ENCODE measurements around the gene PTK6. TPM values are rescaled to one million over a fixed set of nuclear protein-coding genes. Genes with fewer than 3 reads are reported as not detected.
A peak's percentile ranks its signal among the peaks of the same experiment; 100 is the strongest.

The PTK6 gene
- total RNA-seq, 1 donor from 2014 or later = not detected

- Histone ChIP-seq H3K4me3 (peak within 1 kb of the TSS; percentile 72), H3K27me3 (ENCODE audit: low read depth) (peaks cover 38% of the 10 kb centered on the region), H3K9me3 (replicated peaks) (no peaks in the 10 kb centered on the region), H3K36me3 (peaks cover 8% of the 10 kb centered on the region), H3K27ac (replicated peaks) (no peak within 1 kb of the TSS), H3K4me1 (peaks cover 14% of the 10 kb centered on the region)
- DNase-seq = no peak
- TF ChIP-seq, protein P1, sequence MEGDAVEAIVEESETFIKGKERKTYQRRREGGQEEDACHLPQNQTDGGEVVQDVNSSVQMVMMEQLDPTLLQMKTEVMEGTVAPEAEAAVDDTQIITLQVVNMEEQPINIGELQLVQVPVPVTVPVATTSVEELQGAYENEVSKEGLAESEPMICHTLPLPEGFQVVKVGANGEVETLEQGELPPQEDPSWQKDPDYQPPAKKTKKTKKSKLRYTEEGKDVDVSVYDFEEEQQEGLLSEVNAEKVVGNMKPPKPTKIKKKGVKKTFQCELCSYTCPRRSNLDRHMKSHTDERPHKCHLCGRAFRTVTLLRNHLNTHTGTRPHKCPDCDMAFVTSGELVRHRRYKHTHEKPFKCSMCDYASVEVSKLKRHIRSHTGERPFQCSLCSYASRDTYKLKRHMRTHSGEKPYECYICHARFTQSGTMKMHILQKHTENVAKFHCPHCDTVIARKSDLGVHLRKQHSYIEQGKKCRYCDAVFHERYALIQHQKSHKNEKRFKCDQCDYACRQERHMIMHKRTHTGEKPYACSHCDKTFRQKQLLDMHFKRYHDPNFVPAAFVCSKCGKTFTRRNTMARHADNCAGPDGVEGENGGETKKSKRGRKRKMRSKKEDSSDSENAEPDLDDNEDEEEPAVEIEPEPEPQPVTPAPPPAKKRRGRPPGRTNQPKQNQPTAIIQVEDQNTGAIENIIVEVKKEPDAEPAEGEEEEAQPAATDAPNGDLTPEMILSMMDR (IDR thresholded peaks at IDR 0.05; ENCODE audit: borderline replicate concordance) = no peak
- intact Hi-C loops (cut with micrococcal nuclease) = no loop called here
Observed at GRCh38 chr20:63553933-63554290, 16.7 kb upstream of the PTK6 start, which contains the start of gene FNDC11. Gene FNDC11, plus strand, starts transcription at chr20:63554159. Its CDS starts 1,505 bp downstream, at chr20:63555664.

- Histone ChIP-seq H3K27me3 (ENCODE audit: low read depth) (peaks cover 43% of the 10 kb centered on the region), H3K4me1 (peaks cover 14% of the 10 kb centered on the region), H3K4me3 (peak overlapping the region; percentile 72), H3K27ac (replicated peaks) (no peak overlapping the region), H3K36me3 (peaks cover 3% of the 10 kb centered on the region), H3K9me3 (replicated peaks) (no peaks in the 10 kb centered on the region)
- TF ChIP-seq, protein P1 (IDR thresholded peaks at IDR 0.05; ENCODE audit: borderline replicate concordance) = no peak
- intact Hi-C loops (cut with micrococcal nuclease) = no loop called here
- peak; percentile 72 for DNase-seq
Observed at GRCh38 chr20:63553251-63553932, 16.2 kb upstream of the PTK6 start.

GRCh38 chr20:63552481-63553249 is 15.5 kb upstream of the PTK6 start:
- peaks cover 50% of the 10 kb centered on the region for H3K27me3 ChIP-seq (ENCODE audit: low read depth)
- H3K36me3 ChIP-seq = no peaks in the 10 kb centered on the region
- DNase-seq = no peak
- peaks cover 14% of the 10 kb centered on the region for H3K4me1 ChIP-seq
- TF ChIP-seq, protein P1 (IDR thresholded peaks at IDR 0.05; ENCODE audit: borderline replicate concordance) = no peak
- intact Hi-C loops (cut with micrococcal nuclease) = no loop called here
- no peak overlapping the region for H3K27ac ChIP-seq (replicated peaks)
- H3K4me3 ChIP-seq = no peak overlapping the region
- H3K9me3 ChIP-seq (replicated peaks) = no peaks in the 10 kb centered on the region

DNA sequence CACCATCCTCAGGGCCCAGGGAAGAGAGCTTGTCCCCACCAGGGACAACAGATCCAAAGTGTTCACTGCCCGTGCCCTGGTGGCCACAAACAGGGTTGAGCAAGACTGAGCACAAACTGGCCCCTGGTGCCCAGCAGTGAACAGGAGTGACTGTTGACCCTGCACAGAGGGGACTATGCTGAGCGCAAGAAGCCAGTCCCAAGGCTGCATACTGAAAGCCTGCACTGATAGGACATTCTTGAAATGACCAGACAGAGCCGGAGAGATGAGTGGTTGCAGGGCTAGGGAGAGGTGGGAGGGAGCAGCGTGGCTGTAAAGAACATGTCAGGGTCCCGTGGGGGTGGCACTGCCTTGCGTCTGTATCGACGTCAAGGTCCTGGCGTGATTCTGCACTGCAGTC is 13.9 kb upstream of the PTK6 start:
- peaks cover 14% of the 10 kb centered on the region for H3K4me1 ChIP-seq
- no peak overlapping the region for H3K4me3 ChIP-seq
- no peak overlapping the region for H3K27ac ChIP-seq (replicated peaks)
- no peaks in the 10 kb centered on the region for H3K9me3 ChIP-seq (replicated peaks)
- DNase-seq = no peak
- TF ChIP-seq, protein P1 (IDR thresholded peaks at IDR 0.05; ENCODE audit: borderline replicate concordance) = no peak
- intact Hi-C loops (cut with micrococcal nuclease) = no loop called here
- peaks cover 66% of the 10 kb centered on the region for H3K27me3 ChIP-seq (ENCODE audit: low read depth)
- no peaks in the 10 kb centered on the region for H3K36me3 ChIP-seq

- DNase-seq = no peak
- no peaks in the 10 kb centered on the region for H3K9me3 ChIP-seq (replicated peaks)
- H3K4me3 ChIP-seq = no peak overlapping the region
- no peak overlapping the region for H3K27ac ChIP-seq (replicated peaks)
- intact Hi-C loops (cut with micrococcal nuclease) = no loop called here
- peaks cover 77% of the 10 kb centered on the region for H3K27me3 ChIP-seq (ENCODE audit: low read depth)
- H3K36me3 ChIP-seq = no peaks in the 10 kb centered on the region
- TF ChIP-seq, protein P1 (IDR thresholded peaks at IDR 0.05; ENCODE audit: borderline replicate concordance) = no peak
- H3K4me1 ChIP-seq = peaks cover 14% of the 10 kb centered on the region
Observed at GRCh38 chr20:63549679-63550282, 12.6 kb upstream of the PTK6 start.

Data from left ventricle myocardium inferior (tissue), 1 donor.